HG03520 (cell line): Measurements from ENCODE around the gene ATOSB.

Source experiments
- ATAC-seq: cut with Tn5 transposase; IDR thresholded peaks from one replicate; pipeline ENCODE4 v1.9.1; 2021; ENCODE audit warnings: mild to moderate bottlenecking, moderate library complexity; ENCODE audit not compliant: unreplicated experiment

ATOSB gene

GRCh38 chr9:35054871-35055644, 60.6 kb downstream of the ATOSB start:
- no peak for ATAC-seq

- no peak for ATAC-seq
Observed at GRCh38 chr9:35054185-35054835, 61.4 kb downstream of the ATOSB start.
